CD4-positive, alpha-beta T cell treated with Interleukin-17A for 4 hours (primary cell): ENCODE measurements around the gene RNF5.
"Not testable (repeated sequence)": the region's sequence is repeated elsewhere in the genome, so short reads cannot be mapped to it uniquely, and the experiment has no call there.

Experiments
- DNase-seq: peaks from one replicate; pipeline ENCODE4 v3.0.0-alpha.2; 2020; ENCODE audit warnings: mixed read lengths

Gene RNF5

DNA sequence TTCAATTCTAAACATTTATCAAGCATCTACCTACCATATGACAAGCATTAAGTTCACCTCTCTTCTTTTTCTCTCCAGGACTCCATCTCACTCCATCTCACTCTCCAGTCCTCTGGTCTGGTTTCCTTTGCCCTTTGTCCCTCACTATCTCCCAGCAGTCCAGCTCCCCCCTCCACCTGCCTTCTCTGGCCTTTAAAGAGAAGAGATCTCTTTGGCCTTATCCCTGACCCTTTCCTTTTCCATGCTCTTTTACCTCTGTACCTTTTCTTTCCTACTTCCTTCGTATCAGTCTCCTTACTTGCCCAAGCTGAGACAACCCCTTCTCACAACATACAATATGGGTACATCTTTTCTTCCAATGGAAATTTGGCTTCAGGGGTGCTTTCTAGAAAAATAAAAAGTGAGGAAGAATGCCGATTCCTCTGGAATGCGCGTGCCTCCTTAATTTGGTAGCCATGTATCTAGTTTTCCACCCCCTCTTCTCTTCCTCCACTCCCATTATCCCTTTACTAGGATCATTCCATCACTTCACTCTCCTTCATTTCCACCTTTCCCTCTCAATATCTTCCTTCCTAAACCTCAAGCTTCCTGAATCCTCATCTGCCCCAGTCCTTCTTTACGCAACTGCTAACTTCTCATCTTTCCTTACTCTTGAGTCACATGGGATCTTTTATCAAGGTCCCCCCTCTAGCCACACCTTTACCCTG lies 1.6 kb upstream of the RNF5 start:
- no peak for DNase-seq

DNA sequence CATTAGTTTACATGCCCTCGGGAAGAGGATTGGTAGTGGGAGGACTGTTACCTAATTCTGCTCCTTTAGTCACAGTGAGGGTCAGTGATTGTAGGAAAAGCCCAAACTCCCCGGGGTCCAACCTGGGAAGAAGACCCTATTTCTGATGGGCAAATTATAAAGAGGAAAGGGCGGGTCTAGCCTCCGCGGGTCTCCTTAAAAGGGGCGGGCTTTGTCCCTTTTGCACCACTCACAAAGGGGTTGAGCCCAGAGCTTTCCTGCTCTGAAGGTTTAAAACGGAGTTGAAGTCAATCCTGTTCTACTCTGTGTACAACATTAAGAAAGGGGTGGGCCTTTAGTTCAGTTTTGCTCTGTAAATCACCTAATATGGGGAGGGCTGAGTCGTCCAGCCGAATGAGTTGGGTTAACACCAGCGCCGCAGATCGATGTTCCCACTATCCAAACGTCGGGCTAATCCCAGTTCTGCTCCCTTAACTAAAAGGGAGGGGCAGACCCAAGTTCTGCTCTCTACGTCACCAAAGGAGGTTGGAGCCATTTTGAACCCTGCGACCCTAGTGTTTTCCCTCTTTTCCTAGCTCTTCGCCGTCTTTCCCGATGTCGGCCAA lies 920 bp upstream of the RNF5 start:
- peak; percentile 57 for DNase-seq

DNA sequence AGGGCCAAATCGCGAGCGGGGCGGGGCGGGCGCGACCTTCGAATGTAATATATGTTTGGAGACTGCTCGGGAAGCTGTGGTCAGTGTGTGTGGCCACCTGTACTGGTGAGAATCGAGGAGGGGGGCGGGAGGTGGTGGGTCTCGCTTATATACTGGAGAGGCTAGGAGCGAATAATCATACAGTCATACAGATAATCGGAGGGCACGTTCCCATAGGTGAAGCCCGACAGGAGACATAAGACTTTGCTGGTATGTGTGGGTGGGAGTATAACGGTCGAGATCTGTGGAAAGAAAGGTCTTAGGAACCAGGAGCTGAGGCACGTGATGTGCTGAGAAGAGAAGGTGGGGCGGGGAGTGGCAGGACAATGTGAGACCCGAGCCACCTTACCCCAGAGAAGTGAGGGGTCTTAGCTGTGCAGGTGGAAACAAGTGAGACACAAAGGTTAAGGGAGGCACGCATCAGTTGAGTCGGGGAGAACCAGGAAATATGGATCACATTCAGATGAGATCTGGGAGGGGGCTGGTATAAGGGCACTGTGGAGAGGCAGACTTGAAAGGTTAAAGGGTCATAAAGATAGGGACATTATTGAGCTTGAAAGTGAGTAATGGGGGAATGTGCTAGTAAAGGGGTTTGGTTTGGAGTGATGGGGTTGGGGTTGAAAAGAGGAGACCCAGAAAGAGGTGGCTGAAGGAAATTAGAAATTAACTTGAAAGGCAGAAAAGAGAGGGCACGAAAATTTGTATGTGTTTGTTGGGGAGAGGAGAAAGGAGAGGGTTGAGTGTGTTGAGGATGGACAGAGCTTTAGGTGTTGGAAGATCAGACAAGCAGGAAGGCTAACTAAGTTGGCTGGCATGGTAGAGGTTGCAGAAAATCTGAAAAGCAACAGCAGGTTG lies 589 bp downstream of the RNF5 start:
- DNase-seq, result no peak

DNA sequence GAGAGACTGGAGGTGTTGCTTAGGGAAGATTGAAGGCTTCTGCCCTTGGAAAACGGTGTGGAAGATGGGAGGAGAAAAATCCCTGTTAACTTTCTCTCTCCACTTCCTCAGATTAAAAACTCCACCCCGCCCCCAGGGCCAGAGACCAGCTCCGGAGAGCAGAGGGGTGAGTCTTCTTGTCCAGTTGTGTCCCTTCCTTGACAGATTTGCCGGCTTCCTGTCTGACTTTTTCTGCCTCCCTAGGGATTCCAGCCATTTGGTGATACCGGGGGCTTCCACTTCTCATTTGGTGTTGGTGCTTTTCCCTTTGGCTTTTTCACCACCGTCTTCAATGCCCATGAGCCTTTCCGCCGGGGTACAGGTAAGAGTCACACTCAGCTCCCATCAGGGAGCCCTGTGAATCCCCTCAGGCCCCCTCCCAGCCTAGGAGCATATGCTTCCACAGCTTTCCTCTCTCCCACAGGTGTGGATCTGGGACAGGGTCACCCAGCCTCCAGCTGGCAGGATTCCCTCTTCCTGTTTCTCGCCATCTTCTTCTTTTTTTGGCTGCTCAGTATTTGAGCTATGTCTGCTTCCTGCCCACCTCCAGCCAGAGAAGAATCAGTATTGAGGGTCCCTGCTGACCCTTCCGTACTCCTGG lies 1.7 kb downstream of the RNF5 start:
- DNase-seq, result no peak

DNA sequence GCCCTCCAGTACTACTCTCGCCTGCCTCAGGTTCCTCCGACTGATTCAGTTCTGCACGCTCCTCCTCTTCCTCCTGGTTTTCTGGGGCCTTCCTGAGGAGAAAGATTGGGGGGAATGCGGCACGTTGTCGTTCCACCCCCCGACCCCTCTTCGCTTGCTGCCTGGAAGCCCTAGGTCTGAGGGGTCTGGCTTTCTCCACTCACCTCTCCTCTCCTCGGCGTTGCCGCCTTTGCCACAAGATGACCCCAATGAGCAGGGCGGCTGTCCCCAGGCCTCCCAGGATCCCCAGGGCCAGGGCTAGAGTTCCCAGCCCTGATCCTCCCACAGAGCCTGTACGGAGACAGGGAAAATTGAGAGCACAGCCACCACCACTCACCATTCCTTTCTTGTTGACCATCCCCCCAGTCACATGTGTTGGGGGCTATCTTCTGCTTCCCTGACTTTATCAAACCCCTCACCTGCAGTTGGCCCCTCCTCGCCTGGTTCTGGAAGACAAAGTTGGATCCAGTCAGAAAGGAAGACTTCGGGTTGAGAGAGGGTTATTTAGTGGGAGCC lies 3.0 kb downstream of the RNF5 start:
- no peak for DNase-seq

DNA sequence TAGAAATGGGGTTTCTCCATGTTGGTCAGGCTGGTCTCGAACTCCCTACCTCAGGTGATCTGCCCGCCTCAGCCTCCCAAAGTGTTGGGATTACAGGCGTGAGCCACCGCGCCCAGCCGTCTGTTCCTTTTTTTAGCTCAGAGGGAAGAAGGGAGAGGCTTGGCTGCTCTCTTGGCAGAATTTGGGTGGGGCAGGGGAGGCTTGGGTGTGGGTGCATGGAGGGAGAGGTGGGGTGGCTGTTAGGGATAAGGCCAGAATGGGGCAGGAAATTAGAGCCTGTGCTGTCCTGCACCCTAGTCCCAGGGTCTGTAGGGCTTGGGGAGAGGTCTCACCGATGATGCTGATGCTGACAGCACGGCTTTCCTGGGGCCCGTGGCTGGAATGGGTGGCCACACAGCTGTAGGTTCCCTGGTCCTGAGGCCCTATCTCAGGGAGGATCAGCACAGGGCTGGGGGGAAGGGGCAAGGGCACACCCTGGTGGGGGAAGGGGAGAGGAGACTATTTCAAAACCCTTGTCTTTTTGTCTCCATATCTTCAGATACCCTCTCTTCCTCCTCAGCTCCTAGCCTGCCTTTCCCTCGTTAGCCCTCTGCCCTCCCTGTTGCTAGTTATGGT lies 3.8 kb downstream of the RNF5 start:
- DNase-seq, result no peak

GRCh38 chr6:32182555-32182981 lies 4.4 kb downstream of the RNF5 start:
- no peak for DNase-seq

GRCh38 chr6:32183030-32183429 lies 4.8 kb downstream of the RNF5 start:
- DNase-seq, result no peak

DNA sequence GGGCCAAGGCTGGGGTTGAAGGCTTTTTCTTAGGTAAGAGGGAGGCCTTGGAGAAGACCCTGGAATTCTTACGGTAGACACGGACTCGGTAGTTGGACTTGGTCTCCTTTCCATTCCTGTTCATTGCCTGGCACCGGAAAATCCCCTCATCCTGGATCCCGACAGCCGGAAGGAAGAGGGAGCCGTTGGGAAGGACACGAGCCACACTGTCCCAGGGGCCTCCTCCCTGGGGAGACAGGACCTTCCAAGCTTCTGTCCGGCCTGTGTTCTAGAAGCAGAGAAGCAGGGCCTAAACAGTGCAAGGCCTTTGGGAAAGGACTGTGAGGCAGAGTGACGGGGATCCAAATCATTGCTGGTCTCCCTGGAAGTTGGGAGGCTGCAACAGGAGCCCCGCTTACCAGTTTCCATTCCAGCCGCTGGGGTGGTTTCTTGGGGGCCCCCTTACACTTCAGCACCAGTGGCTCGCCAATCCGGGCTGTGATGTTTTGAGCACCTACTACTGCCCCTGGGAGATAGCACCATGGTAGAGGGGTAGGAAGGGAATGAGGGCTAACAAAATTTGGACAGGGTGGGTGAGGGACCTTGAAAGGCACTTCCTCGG lies 5.4 kb downstream of the RNF5 start:
- DNase-seq, result no peak

DNA sequence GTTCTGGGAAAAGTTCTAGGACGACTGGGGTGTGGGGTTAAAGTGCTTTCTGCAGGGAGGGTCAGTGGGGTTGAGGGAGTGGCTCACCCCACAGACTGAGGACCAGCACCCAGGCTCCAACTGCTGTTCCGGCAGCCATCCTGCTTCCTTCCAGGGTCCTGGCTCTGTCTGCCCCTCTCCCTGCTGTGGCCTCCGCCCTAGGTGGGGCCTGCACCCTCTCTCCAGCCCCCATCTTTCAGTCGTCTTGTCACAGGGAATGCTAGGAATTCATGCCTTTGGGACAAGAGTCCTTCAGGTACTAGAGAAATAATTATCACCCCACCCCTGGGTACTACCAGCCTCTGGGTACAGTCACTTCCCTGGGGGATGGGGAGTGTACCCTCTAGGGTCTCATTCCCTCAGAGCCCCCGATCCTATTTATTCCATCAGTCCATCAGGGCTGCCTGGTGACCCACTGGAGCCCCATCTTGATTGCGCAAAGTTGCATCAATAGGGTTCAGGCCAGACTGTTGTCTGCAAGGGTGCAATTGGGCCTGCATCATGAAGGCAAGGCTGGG lies 6.0 kb downstream of the RNF5 start, which contains the start of gene AGER:
AGER (minus strand) TSS at position 170 of the 557 bp plus-strand sequence; CDS start at position 139, 31 bp downstream.
- DNase-seq, result no peak

GRCh38 chr6:32185681-32186131 lies 7.5 kb downstream of the RNF5 start:
- DNase-seq, result peak; percentile 63

GRCh38 chr6:32186151-32186840 lies 8.1 kb downstream of the RNF5 start:
- not testable (repeated sequence) for DNase-seq

GRCh38 chr6:32187009-32187709 lies 9.0 kb downstream of the RNF5 start:
- no peak for DNase-seq

DNA sequence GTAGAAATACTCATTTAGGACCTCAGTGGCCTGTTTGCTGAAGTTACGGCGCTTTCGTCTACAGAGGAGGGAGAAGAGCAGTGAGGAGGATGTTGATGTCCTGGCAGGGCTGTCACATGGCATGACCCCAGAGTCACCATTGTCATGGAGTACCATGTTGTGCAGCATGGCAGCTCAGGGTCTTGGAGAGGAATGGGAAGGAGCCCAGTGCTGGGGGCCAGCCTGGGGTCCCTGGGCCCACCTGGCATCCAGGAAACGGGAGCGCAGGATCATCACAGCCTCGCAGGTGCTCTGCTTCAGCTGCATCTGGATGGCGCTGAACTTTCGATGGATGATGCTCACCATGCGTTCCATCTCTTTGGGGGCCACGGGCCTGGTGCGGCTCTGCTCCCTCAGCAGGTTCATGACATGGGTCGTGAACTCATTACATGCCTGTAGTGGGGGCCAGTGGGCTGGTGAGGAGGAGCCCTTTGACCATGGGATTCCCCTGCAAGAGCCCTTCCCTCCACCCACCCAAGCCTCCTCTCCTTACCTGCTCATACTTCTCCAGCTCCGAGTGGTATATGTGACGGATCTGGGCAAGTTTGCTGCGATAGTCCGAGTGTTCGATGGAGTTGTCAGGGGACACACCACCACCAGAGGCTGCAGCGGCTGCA lies 9.6 kb downstream of the RNF5 start:
- DNase-seq, result not testable (repeated sequence)

GRCh38 chr6:32188381-32189068 lies 10.3 kb downstream of the RNF5 start:
- DNase-seq, result no peak

DNA sequence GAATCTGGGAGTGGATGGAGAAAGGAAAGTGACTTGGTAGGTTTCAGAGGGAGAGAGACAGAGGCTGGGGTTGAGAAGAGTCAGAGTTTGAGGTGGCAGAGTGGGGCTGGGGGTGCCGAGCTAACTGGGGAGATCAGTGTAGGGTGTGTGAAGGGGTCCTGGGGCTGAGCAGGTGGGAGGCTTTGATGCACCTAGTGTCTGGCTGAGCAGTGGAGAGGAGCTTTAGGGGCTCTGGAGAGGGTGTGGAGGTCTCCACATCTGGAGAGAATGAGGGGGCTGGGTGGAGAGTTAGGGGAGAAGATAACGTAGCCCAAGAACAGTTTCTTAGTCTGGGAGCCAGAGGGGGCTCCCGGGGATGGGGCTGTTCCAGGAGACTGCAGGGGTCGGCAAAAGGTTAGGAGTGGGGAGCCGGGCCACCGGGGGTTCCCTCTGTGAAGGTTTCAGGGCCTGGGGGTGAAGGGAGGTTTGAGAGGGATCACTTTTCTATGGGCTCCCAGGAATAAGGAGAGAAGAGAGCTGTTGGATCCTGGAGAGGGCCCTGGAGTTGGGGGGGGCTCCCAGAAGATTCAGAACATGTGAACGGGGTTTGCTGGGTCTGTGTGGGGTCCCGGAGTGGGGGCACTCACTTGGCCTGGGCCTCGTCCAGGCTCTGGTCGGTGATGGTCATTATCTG lies 11.0 kb downstream of the RNF5 start:
- DNase-seq, result no peak

DNA sequence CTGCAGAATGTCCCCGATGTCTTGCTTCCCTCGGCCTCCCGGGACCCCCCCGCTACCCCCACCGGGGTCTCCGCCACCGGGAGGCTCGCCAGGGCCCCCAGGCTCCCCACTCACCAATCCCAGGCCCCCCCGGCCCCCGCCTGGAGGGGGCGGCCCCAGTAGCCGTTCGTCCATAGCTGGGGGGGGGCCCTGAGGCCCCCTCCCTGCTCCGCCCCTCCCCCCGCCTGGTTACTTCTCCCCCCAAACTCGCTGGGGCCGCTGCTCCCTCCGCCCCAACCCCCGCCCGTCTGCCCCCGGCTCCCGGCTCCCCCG lies 11.5 kb downstream of the RNF5 start:
- peak; percentile 38 for DNase-seq

- peak; percentile 96 for DNase-seq
These were observed 12.0 kb downstream of the RNF5 start, which contains the start of gene PBX2 for GRCh38 chr6:32190054-32190851. PBX2 (minus strand) TSS chr6:32190202; CDS start chr6:32189915, 287 bp downstream.
